OCI-LY3 (cell line): Measurements from ENCODE around the gene TP53INP2.

ENCODE experiments used
- CTCF ChIP-seq: fragments of 200-600, 300-600 bp; sonication (generic); IDR thresholded peaks from 2 replicates; pipeline ENCODE4 v1.5.1; 2014; ENCODE audit warnings: antibody characterized with exemption, low read length, low read depth
- EZH2phosphoT487 ChIP-seq: fragments of 200-600 bp; shearing (Covaris generic); IDR thresholded peaks from 2 replicates; pipeline ENCODE4 v1.6.1; 2018; ENCODE audit warnings: antibody characterized with exemption, mixed run types, low read depth

GRCh38 chr20:34711813-34712430 is 7.8 kb downstream of the TP53INP2 start:
- no peak for TF ChIP-seq CTCF
- TF ChIP-seq EZH2phosphoT487 = no peak
